Stomach (tissue), 9 donors: ENCODE results near the gene KLF12. TPM values are rescaled to one million over a fixed set of nuclear protein-coding genes. Genes with fewer than 3 reads are reported as not detected.

Source experiments
- DNase-seq, 2 donors: peaks; one replicate each; pipeline versions ENCODE4 v3.0.0 to v3.0.0-alpha.2; 2013 to 2019
- H3K27ac ChIP-seq, 5 donors: fragments of 200-600 bp in 4 of 5; sonication (generic) in 4 of 5; one replicate each; pipeline ENCODE4 v1.5.1; 2013 to 2019; ENCODE audit warnings: mild to moderate bottlenecking in 1 of 5, moderate library complexity in 1 of 5
- H3K27me3 ChIP-seq, 3 donors: fragments of 200-600 bp; sonication (generic); one replicate each; pipeline ENCODE4 v1.5.1; 2017 to 2019; ENCODE audit warnings: mixed run types in 1 of 3
- H3K36me3 ChIP-seq, 4 donors: fragments of 200-600 bp; sonication (generic); 1 replicate in 3 of 4; 2 replicates in 1 of 4; pipeline ENCODE4 v1.5.1; 2016 to 2019
- H3K4me1 ChIP-seq, 4 donors: fragments of 200-600 bp; sonication (generic); one replicate each; pipeline ENCODE4 v1.5.1; 2016 to 2019
- H3K4me3 ChIP-seq, 4 donors: fragments of 200-600 bp; sonication (generic) in 3 of 4; one replicate each; pipeline ENCODE4 v1.5.1; 2016 to 2019; ENCODE audit warnings: mild to moderate bottlenecking in 1 of 4
- H3K9me3 ChIP-seq, 4 donors: fragments of 200-600 bp; sonication (generic); one replicate each; pipeline ENCODE4 v1.5.1; 2016 to 2019
- EP300 ChIP-seq: sonication (generic); formaldehyde crosslinking; IDR thresholded peaks from one replicate; pipeline ENCODE4 v1.6.1; 2017; ENCODE audit warnings: antibody characterized with exemption
- POLR2A ChIP-seq, 4 donors: fragments of 450-650 bp; IDR thresholded peaks; one replicate each; pipeline ENCODE4 v1.6.1; 2016; ENCODE audit warnings: antibody characterized with exemption in 4 of 4, control low read depth in 2 of 4, mild to moderate bottlenecking in 1 of 4, moderate library complexity in 1 of 4
- POLR2AphosphoS5 ChIP-seq, 3 donors: sonication (generic); formaldehyde crosslinking; IDR thresholded peaks; one replicate each; pipeline ENCODE4 v1.6.1; 2016; ENCODE audit warnings: antibody characterized with exemption in 3 of 3
- WGBS, 5 donors: extraction: QIAGEN DNeasy Blood & Tissue Kit in 3 of 5; methylation state at CpG; one replicate each; pipeline versions ENCODE4 v1.1.5 to v1.1.7; 2013 to 2018; 5-methylcytosine and 5-hydroxymethylcytosine counted together
- intact Hi-C: fragments of 100-400 bp; cut with DNase I; formaldehyde crosslinking; loops from one replicate; pipeline ENCODE4 v1.15.1; 2023; ENCODE audit warnings: low total_unique reads
- polyA plus RNA-seq, 3 donors: library from polyadenylated mRNA; stranded (reverse); fragments of 200-250 nt; gene quantifications; one replicate each; pipeline ENCODE4 v1.2.3, GENCODE V29; 2013
- total RNA-seq, 5 donors: library from RNA; depleted of rRNA; stranded (reverse); fragments of >200 nt; gene quantifications; one replicate each; pipeline versions ENCODE4 v1.1.0 to v1.2.3, GENCODE V29; 2014 to 2016
- TF ChIP-seq, protein P1 (sequence below), 7 experiments: fragments of 450-650 bp in 4 of 7; fragments of 200-600 bp in 3 of 7; sonication (generic) in 3 of 7; IDR thresholded peaks; one replicate each; pipeline ENCODE4 v1.5.1; 2016 to 2019; ENCODE audit warnings: antibody characterized with exemption in 7 of 7, control low read depth in 2 of 7, mild to moderate bottlenecking in 1 of 7
- donor health status: healthy with polysubstance abuse.
- donor health status: Bipolar disorder and iron deficiency.
- donor health status: healthy.

KLF12 gene
- total and polyA plus RNA-seq, 8 donors = 0.73 to 24.6 (median 3.6) TPM

DNA sequence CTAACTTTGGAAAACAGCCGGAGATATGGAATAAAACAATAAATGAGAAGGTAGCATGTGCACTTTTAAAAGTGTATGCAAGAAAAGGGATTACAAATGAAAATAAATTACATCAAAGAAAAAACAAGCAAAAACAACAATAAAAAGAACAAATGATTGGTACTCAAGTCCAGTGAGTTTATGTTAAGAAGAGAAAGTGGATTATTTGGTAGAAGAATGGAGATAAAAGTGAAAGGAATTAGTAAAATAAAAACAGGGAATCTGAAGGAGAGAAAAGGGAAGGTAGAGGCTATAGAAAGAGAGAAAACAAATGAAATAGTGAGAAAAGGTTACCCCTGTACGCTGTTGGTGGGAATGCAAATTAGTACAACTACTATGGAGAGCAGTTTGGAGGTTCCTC is 28.6 kb upstream of the KLF12 start:
- TF ChIP-seq, protein P1, sequence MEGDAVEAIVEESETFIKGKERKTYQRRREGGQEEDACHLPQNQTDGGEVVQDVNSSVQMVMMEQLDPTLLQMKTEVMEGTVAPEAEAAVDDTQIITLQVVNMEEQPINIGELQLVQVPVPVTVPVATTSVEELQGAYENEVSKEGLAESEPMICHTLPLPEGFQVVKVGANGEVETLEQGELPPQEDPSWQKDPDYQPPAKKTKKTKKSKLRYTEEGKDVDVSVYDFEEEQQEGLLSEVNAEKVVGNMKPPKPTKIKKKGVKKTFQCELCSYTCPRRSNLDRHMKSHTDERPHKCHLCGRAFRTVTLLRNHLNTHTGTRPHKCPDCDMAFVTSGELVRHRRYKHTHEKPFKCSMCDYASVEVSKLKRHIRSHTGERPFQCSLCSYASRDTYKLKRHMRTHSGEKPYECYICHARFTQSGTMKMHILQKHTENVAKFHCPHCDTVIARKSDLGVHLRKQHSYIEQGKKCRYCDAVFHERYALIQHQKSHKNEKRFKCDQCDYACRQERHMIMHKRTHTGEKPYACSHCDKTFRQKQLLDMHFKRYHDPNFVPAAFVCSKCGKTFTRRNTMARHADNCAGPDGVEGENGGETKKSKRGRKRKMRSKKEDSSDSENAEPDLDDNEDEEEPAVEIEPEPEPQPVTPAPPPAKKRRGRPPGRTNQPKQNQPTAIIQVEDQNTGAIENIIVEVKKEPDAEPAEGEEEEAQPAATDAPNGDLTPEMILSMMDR (IDR thresholded peaks at IDR 0.05) = no peak
- TF ChIP-seq POLR2A (IDR thresholded peaks at IDR 0.05) (no peak), POLR2AphosphoS5 (IDR thresholded peaks at IDR 0.05) (no peak), EP300 (no peak)
- 91 to 96% (median 95%) methylated on average over 2 of the region's 2 CpGs for WGBS, 5 donors
- intact Hi-C loops = no loop called here
- Histone ChIP-seq H3K36me3 (no peaks in the 10 kb centered on the region), H3K27me3 (no peaks in the 10 kb centered on the region), H3K4me3 (no peak overlapping the region), H3K9me3 (no peaks in the 10 kb centered on the region), H3K4me1 (no peaks in the 10 kb centered on the region), H3K27ac (no peak overlapping the region)
- DNase-seq = no peak

DNA sequence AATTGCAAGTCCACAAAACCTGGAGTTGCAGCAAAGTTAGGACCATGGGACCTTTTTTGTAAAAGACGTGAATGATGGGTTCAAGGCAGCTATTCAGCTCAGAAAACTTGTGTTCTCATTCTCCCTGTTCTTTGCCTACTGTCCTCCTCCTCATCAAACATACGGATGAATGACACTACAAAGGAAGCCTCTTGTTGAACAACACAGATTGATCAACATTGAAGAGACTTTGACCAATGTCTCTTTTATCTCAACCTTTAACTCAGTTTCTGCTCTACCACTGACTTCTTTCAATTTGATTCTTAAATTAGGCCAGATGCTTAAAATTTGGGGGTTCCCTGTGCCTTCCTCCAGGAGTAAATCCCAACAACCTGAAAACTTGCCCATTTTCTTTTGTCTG is 27.9 kb upstream of the KLF12 start:
- H3K27ac ChIP-seq = no peak overlapping the region
- no peaks in the 10 kb centered on the region for H3K36me3 ChIP-seq
- H3K4me3 ChIP-seq = no peak overlapping the region
- 90 to 96% (median 92%) methylated on average over 2 of the region's 2 CpGs for WGBS, 5 donors
- no peaks in the 10 kb centered on the region for H3K4me1 ChIP-seq
- no peaks in the 10 kb centered on the region for H3K27me3 ChIP-seq
- intact Hi-C loops = no loop called here
- TF ChIP-seq EP300 = no peak
- H3K9me3 ChIP-seq = no peaks in the 10 kb centered on the region
- DNase-seq = no peak

DNA sequence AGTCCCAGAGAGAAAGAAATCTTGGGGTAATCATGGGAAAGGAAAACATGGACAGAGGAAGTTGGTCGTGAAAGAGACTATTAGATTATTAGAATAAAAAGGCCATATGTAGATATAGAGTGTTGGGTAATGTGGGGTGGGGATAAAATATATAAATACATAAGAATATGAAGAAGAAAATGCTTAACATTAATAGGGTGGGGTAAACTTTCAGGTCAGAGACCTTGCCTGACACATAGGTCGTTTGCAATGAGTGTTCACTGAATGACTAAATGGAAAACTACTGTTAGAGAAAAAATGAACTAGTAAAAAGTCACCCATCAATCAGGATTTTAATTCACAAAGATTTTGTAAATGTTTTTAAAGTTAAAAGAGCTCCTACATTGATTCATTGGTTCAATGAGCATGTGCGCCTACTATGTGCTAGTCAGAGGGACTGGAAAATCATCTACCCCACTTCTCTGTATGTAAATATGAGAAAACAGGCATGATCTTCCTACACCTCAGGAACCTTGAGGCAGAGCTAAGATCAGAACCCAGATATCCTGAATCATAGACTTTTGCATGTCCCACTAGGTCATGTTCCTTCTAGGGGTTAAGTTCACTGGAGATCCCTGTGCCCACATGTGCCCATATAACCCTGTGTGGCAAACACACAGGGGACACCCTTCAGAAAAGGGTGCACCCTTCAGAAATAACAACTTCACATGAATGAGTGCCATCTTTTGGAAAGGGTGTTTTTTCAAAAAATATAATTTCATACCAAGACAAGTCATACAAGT is 24.6 kb upstream of the KLF12 start:
- H3K36me3 ChIP-seq = no peaks in the 10 kb centered on the region
- TF ChIP-seq POLR2AphosphoS5 (IDR thresholded peaks at IDR 0.05) = no peak
- no peak for TF ChIP-seq POLR2A (IDR thresholded peaks at IDR 0.05)
- TF ChIP-seq, protein P1 (IDR thresholded peaks at IDR 0.05) = no peak
- TF ChIP-seq EP300 = no peak
- no peak for DNase-seq
- H3K27ac ChIP-seq = no peak overlapping the region
- no peaks in the 10 kb centered on the region for H3K27me3 ChIP-seq
- intact Hi-C loops = no loop called here
- H3K4me3 ChIP-seq = no peak overlapping the region
- peaks cover 0 to 4% (median 0%) of the 10 kb centered on the region in 4 donors for H3K4me1 ChIP-seq
- no peaks in the 10 kb centered on the region for H3K9me3 ChIP-seq
- 58 to 66% (median 64%) methylated on average over 3 of the region's 3 CpGs for WGBS, 5 donors

DNA sequence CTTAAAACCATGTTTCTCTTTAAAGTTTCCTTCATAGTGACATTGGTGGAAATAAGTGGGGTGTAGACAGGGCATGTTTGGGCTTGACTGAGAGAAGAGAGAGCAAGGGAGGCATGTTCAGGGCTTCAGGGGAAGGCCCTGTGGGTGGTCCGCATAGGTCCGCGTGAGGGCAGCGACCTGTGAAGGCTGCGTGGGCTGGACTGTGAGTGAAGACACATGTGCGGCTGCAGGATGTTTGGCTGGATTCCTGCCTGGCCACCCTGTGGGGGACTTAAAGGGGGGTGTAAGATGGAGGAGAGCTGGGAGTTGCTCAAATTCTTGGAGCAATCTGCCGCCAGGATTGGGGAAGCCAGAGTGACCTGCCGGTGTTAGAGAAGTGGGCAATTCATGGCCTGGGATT is 23.8 kb upstream of the KLF12 start:
- Histone ChIP-seq H3K4me3 (no peak overlapping the region), H3K27ac (no peak overlapping the region), H3K4me1 (peaks cover 0 to 4% (median 0%) of the 10 kb centered on the region in 4 donors), H3K27me3 (no peaks in the 10 kb centered on the region), H3K9me3 (no peaks in the 10 kb centered on the region), H3K36me3 (no peaks in the 10 kb centered on the region)
- TF ChIP-seq POLR2A (IDR thresholded peaks at IDR 0.05) = no peak
- TF ChIP-seq, protein P1 (IDR thresholded peaks at IDR 0.05) = no peak
- no peak for TF ChIP-seq POLR2AphosphoS5 (IDR thresholded peaks at IDR 0.05)
- TF ChIP-seq EP300 = no peak
- intact Hi-C loops = no loop called here
- WGBS, 5 donors = 68 to 88% (median 81%) methylated on average over 8 of the region's 8 CpGs
- DNase-seq = peak in 1 of 2 donors; percentile 47

DNA sequence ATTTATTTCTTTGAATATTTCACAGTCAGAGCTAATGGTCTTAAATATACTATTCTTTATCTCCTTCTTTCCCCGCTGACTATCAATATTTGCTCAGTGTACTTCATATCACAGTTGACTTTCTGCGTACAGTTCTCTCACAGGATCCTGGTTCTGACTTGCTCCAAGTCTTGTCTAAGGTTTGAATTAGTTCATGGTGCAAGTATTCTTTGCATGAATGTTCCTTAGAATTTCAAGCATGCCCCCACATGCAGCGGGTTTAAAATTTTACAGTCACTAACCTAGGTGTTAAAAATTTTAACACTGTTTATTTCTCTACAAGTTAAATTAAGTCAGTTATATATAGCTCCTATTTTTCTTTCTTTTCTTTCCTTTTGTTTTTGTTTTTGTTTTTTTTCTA is 20.8 kb upstream of the KLF12 start:
- intact Hi-C loops = no loop called here
- no peak for TF ChIP-seq EP300
- TF ChIP-seq POLR2A (IDR thresholded peaks at IDR 0.05) = no peak
- no peak for TF ChIP-seq POLR2AphosphoS5 (IDR thresholded peaks at IDR 0.05)
- TF ChIP-seq, protein P1 (IDR thresholded peaks at IDR 0.05) = no peak
- DNase-seq = no peak
- H3K4me1 ChIP-seq = peaks cover 0 to 4% (median 0%) of the 10 kb centered on the region in 4 donors
- no peaks in the 10 kb centered on the region for H3K27me3 ChIP-seq
- 33 to 66% (median 52%) methylated on average over 3 of the region's 3 CpGs for WGBS, 5 donors
- no peaks in the 10 kb centered on the region for H3K36me3 ChIP-seq
- no peak overlapping the region for H3K27ac ChIP-seq
- H3K9me3 ChIP-seq = no peaks in the 10 kb centered on the region
- no peak overlapping the region for H3K4me3 ChIP-seq
